Upper lobe of left lung (tissue), 4 donors: ENCODE measurements around the gene SMG1.

Experiments used
- POLR2A ChIP-seq, 4 donors: fragments of 450-650 bp; IDR thresholded peaks; one replicate each; pipeline ENCODE4 v1.5.1; 2016 to 2017; ENCODE audit warnings: antibody characterized with exemption in 4 of 4, mild to moderate bottlenecking in 2 of 4
- TF ChIP-seq, protein P1 (sequence below), 6 experiments: fragments of 450-650 bp in 4 of 6; fragments of 200-600 bp in 2 of 6; sonication (generic) in 2 of 6; IDR thresholded peaks; one replicate each; pipeline ENCODE4 v1.5.1; 2016 to 2019; ENCODE audit warnings: antibody characterized with exemption in 6 of 6

DNA sequence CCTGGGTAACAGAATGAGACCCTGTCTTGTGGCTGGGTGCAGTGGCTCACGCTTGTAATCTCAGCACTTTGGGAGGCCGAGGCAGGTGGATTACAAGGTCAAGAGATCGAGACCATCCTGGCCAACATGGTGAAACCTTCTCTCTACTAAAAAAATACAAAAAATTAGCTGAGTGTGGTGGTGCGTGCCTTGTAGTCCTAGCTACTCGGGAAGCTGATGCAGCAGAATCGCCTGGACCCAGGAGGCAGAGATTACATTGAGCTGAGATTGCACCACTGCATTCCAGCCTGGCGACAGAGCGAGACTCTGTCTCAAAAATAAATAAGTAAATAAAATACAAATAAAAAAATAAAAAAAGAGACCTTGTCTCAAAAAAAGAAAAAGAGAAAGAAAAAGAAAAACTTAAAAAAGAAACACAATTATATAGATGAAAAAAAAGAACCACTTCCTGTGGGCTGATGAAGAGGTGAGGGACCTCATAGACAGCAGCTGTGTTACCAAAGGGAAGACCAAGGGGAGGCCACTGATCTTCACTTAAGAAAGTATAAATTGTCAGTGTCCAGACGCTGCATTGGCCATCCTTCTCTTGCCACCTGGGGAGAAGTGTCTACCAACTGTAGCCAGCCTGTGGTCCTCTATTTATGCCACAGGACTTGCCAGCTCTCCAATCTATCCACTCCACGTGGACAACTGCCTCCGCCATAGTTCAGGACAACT lies 24.4 kb upstream of the SMG1 start:
- TF ChIP-seq POLR2A (IDR thresholded peaks at IDR 0.05) = no peak
- TF ChIP-seq, protein P1, sequence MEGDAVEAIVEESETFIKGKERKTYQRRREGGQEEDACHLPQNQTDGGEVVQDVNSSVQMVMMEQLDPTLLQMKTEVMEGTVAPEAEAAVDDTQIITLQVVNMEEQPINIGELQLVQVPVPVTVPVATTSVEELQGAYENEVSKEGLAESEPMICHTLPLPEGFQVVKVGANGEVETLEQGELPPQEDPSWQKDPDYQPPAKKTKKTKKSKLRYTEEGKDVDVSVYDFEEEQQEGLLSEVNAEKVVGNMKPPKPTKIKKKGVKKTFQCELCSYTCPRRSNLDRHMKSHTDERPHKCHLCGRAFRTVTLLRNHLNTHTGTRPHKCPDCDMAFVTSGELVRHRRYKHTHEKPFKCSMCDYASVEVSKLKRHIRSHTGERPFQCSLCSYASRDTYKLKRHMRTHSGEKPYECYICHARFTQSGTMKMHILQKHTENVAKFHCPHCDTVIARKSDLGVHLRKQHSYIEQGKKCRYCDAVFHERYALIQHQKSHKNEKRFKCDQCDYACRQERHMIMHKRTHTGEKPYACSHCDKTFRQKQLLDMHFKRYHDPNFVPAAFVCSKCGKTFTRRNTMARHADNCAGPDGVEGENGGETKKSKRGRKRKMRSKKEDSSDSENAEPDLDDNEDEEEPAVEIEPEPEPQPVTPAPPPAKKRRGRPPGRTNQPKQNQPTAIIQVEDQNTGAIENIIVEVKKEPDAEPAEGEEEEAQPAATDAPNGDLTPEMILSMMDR (IDR thresholded peaks at IDR 0.05) = no peak
